Naive B cell (primary cell): Measurements from ENCODE around the gene GRB2. TPM values are rescaled to one million over a fixed set of nuclear protein-coding genes. Genes with fewer than 3 reads are reported as not detected.
"Not testable (repeated sequence)": the region's sequence is repeated elsewhere in the genome, so short reads cannot be mapped to it uniquely, and the experiment has no call there.

Experiments used
- ATAC-seq, 2 donors: fragments of 150-1000 bp; cut with Tn5 transposase; 2 replicates each; pipeline ENCODE4 v1.10.0; 2021; ENCODE audit warnings: low read depth in 2 of 2, mild to moderate bottlenecking in 2 of 2, moderate library complexity in 2 of 2
- DNase-seq: peaks from one replicate; pipeline ENCODE4 v3.0.0; 2022
- H3K27ac Mint-ChIP-seq, 6 donors: one replicate each; pipeline ENCODE4 v1.8.0; 2020 to 2022; ENCODE audit warnings: mild to moderate bottlenecking in 6 of 6, mixed read lengths in 6 of 6, moderate library complexity in 5 of 6, inconsistent platforms in 2 of 6
- H3K27me3 Mint-ChIP-seq, 3 donors: one replicate each; pipeline ENCODE4 v1.8.0; 2021 to 2022; ENCODE audit warnings: mixed read lengths in 3 of 3, mild to moderate bottlenecking in 1 of 3
- H3K36me3 Mint-ChIP-seq, 2 donors: one replicate each; pipeline ENCODE4 v1.8.0; 2020 to 2022; ENCODE audit warnings: mixed read lengths in 2 of 2, inconsistent platforms in 1 of 2, mild to moderate bottlenecking in 1 of 2
- H3K4me1 Mint-ChIP-seq, 3 donors: one replicate each; pipeline ENCODE4 v1.8.0; 2020 to 2022; ENCODE audit warnings: mixed read lengths in 3 of 3, inconsistent platforms in 1 of 3, mild to moderate bottlenecking in 1 of 3, moderate library complexity in 1 of 3
- H3K4me3 Mint-ChIP-seq, 8 donors: one replicate each; pipeline ENCODE4 v1.8.0; 2020 to 2022; ENCODE audit warnings: mild to moderate bottlenecking in 8 of 8, mixed read lengths in 8 of 8, moderate library complexity in 8 of 8, inconsistent platforms in 2 of 8
- H3K9me3 Mint-ChIP-seq, 7 donors: one replicate each; pipeline ENCODE4 v1.8.0; 2020 to 2022; ENCODE audit warnings: mixed read lengths in 7 of 7, mild to moderate bottlenecking in 5 of 7, inconsistent platforms in 2 of 7, moderate library complexity in 1 of 7
- polyA plus RNA-seq, 6 donors: library from polyadenylated mRNA; unstranded; fragments of 300-500 nt; fragmentation: Illumina TruSeq; gene quantifications; one replicate each; pipeline ENCODE4 v1.2.3, GENCODE V29; 2021; ENCODE audit warnings: low read depth in 6 of 6

Gene GRB2
- polyA plus RNA-seq, 6 donors from 2014 or later = 281 to 361 (median 305) TPM

DNA sequence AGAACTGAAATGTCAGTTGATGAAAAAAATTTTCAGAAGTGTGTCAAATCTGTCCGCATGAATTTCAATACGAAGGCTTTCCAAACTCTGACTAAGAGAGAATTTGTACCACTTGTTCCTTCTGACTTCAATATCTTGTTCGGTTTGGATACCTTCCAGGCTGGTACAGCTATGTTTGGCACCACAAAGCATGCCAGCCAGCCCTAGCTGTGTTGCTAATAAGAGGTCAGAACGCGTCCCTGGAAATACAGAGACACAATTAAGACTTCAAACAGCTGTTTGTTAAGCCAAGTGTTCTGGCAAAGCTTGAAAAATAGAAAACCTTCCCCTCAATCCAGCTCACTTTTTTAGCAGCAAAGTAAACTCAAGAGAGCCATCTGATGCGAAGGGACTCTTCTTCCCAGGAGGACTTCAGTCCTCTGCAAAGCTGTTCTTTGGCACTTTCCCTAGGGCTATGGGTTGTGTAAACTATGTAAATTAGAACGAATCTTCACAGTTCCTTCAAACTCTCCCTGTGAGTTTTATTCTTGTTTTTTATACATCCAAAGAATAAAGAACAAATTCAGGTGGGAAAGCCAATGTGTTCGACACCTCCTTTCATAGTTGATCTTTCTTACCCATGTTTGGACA, 35.1 kb downstream of the GRB2 start:
- H3K27ac Mint-ChIP-seq = peak overlapping the region in 4 of 6 donors; percentile 19 to 90 (median 64)
- ATAC-seq (no peak), DNase-seq (no peak)
- H3K4me1 Mint-ChIP-seq = peaks cover 51 to 92% (median 76%) of the 10 kb centered on the region in 3 donors
- peaks cover 0 to 2% (median 0%) of the 10 kb centered on the region in 7 donors for H3K9me3 Mint-ChIP-seq
- H3K36me3 Mint-ChIP-seq = peaks cover 0 to 9% of the 10 kb centered on the region in 2 donors
- no peaks in the 10 kb centered on the region for H3K27me3 Mint-ChIP-seq
- no peak overlapping the region for H3K4me3 Mint-ChIP-seq

GRCh38 chr17:75367838-75368789, 37.4 kb downstream of the GRB2 start:
- not testable (repeated sequence) for H3K9me3 Mint-ChIP-seq, DNase-seq, ATAC-seq, H3K36me3 Mint-ChIP-seq, H3K27me3 Mint-ChIP-seq
- H3K4me3 Mint-ChIP-seq = peak overlapping the region in 4 of 8 donors; percentile 10 to 78 (median 42)
- H3K27ac Mint-ChIP-seq = peak overlapping the region; percentile 29 to 91 (median 88)
- H3K4me1 Mint-ChIP-seq = peaks cover 64 to 98% (median 81%) of the 10 kb centered on the region in 3 donors

DNA sequence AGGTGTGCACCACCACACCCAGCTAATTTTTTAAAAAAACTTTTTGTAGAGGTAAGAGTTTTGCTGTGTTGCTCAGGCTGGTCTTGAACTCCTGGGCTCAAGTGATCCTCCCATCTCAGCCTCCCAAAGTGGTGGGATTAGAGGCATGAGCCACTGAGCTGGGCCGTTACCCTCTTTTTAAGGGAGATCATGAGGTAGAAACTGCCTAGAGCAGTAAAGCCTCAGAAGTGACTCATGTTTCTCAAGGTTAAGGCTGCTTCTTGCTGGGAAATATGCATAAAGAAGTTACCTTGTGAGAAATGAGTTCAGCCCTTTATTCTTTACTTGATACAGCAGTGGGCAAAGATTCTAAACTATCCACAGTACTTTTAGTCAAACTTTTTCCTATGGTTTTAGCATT, 38.2 kb downstream of the GRB2 start:
- Mint-ChIP-seq H3K4me3 (peak overlapping the region in 2 of 8 donors; percentile 24 to 53), H3K4me1 (peaks cover 67 to 98% (median 82%) of the 10 kb centered on the region in 3 donors), H3K9me3 (peaks cover 0 to 2% (median 0%) of the 10 kb centered on the region in 7 donors), H3K27me3 (no peaks in the 10 kb centered on the region), H3K27ac (peak overlapping the region in 4 of 6 donors; percentile 42 to 91 (median 67)), H3K36me3 (peaks cover 0 to 5% of the 10 kb centered on the region in 2 donors)
- no peak for DNase-seq
- ATAC-seq = no peak

GRCh38 chr17:75366432-75366831, 39.0 kb downstream of the GRB2 start:
- ATAC-seq (no peak), DNase-seq (no peak)
- H3K9me3 Mint-ChIP-seq = peaks cover 0 to 2% (median 0%) of the 10 kb centered on the region in 7 donors
- H3K27me3 Mint-ChIP-seq = no peaks in the 10 kb centered on the region
- peak overlapping the region in 4 of 6 donors; percentile 21 to 91 (median 76) for H3K27ac Mint-ChIP-seq
- H3K4me1 Mint-ChIP-seq = peaks cover 66 to 98% (median 82%) of the 10 kb centered on the region in 3 donors
- H3K4me3 Mint-ChIP-seq = peak overlapping the region in 5 of 8 donors; percentile 2 to 53 (median 24)
- H3K36me3 Mint-ChIP-seq = peaks cover 0 to 4% of the 10 kb centered on the region in 2 donors

- peaks cover 67 to 98% (median 82%) of the 10 kb centered on the region in 3 donors for H3K4me1 Mint-ChIP-seq
- H3K36me3 Mint-ChIP-seq = no peaks in the 10 kb centered on the region
- H3K27me3 Mint-ChIP-seq = no peaks in the 10 kb centered on the region
- peak overlapping the region; percentile 50 to 94 (median 72) for H3K27ac Mint-ChIP-seq
- DNase-seq = no peak
- no peak for ATAC-seq
- no peaks in the 10 kb centered on the region for H3K9me3 Mint-ChIP-seq
- peak overlapping the region in 6 of 8 donors; percentile 11 to 76 (median 56) for H3K4me3 Mint-ChIP-seq
Observed at GRCh38 chr17:75365931-75366275, 39.6 kb downstream of the GRB2 start.

DNA sequence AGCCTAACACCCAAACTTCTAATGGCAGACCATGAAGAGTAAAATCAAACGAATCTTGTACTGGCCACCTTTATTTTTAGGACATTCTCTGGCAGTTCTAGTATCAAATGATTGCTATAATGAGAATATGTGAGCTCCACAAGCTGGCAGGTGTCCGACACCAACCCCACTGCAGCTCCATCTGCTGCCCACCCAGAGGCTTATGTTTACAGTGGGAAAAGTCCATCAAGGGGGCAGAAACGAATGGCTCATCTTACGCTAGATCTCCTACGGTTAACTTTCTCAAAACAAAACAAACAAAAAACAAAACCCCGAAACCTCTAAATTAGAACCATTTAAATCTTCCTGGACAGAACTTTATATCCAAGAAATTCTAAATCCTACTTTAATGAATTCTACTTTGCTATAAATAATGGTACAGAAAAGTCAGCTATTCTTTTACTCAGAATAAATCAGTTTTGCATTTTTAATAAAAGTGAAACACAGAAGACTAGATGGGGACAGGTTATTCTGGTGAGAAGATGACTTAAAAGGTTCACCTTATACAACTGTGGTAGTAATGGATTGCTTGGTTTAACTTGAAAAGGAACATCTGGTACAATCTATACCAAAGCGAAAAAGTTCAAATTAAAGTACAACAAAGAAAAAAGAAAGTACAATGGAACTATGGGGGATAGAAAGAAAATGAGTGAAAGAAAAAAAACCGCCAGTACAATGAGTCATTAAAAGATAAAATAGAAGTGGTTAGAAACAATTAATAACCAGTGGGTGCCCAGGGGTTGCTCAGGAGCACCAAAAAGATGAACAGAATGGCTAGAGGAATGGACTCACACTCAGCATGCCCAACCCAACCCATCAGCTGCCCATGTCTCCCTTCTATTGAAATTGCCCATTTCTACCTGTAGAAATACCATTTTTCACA, 40.2 kb downstream of the GRB2 start:
- DNase-seq = no peak
- Mint-ChIP-seq H3K27ac (peak overlapping the region; percentile 65 to 94 (median 72)), H3K4me1 (peaks cover 72 to 98% (median 88%) of the 10 kb centered on the region in 3 donors), H3K4me3 (peak overlapping the region in 7 of 8 donors; percentile 42 to 76 (median 57)), H3K27me3 (no peaks in the 10 kb centered on the region), H3K9me3 (no peaks in the 10 kb centered on the region), H3K36me3 (no peaks in the 10 kb centered on the region)
- ATAC-seq = no peak

DNA sequence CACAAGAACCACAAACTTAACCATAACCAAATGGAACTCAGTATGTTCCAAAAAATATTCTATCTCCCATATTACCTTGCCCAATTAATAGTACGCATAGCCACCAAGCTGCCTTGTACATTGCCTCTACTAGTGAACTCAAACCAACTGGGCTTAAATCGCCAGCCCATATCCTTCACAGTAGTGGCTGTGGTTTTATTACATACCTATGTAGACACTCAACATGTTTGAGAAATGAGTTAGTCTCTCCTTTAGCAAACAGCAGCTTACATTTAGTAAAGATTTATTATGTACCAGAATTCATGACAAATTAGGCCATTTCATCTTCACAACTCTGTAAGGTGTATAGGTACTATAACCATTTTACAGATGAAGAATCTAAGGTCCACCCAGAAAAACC, 41.4 kb downstream of the GRB2 start:
- ATAC-seq = peak in 1 of 2 donors; percentile 25
- no peak for DNase-seq

GRCh38 chr17:75361996-75362395, 43.5 kb downstream of the GRB2 start:
- peaks cover 70 to 93% (median 85%) of the 10 kb centered on the region in 3 donors for H3K4me1 Mint-ChIP-seq
- H3K36me3 Mint-ChIP-seq = peaks cover 0 to 3% of the 10 kb centered on the region in 2 donors
- H3K4me3 Mint-ChIP-seq = peak overlapping the region in 5 of 8 donors; percentile 41 to 86 (median 62)
- no peaks in the 10 kb centered on the region for H3K27me3 Mint-ChIP-seq
- no peaks in the 10 kb centered on the region for H3K9me3 Mint-ChIP-seq
- no peak for DNase-seq
- no peak for ATAC-seq
- H3K27ac Mint-ChIP-seq = peak overlapping the region in 5 of 6 donors; percentile 35 to 92 (median 89)

More for the DNA sequence above, 41.4 kb downstream of the GRB2 start:
- peak overlapping the region; percentile 8 to 91 (median 70) for H3K27ac Mint-ChIP-seq
- no peaks in the 10 kb centered on the region for H3K27me3 Mint-ChIP-seq
- H3K9me3 Mint-ChIP-seq = no peaks in the 10 kb centered on the region
- peak overlapping the region in 7 of 8 donors; percentile 13 to 71 (median 37) for H3K4me3 Mint-ChIP-seq
- H3K4me1 Mint-ChIP-seq = peaks cover 72 to 96% (median 96%) of the 10 kb centered on the region in 3 donors
- no peaks in the 10 kb centered on the region for H3K36me3 Mint-ChIP-seq

DNA sequence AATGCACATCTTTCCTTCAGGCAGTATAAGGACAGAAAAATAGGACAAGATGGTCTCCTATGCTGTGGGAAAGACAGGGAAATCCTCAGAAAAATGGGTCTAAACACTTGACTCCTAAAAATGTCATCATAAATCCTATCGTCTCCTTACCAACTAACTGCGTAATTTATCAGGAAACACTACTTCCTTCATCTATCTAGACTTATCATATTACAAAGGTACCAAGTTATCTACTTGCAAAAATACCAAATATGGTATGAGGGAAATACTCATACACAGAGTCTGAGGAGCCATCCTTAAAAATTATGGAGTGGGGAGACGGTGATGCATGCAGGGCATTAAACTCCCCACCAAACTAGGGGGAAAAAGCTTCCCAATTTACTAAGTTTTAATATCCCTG, 44.1 kb downstream of the GRB2 start:
- H3K27ac Mint-ChIP-seq = peak overlapping the region; percentile 66 to 98 (median 92)
- H3K9me3 Mint-ChIP-seq = no peaks in the 10 kb centered on the region
- DNase-seq (no peak), ATAC-seq (peak in 1 of 2 donors; percentile 37)
- peaks cover 77 to 93% (median 85%) of the 10 kb centered on the region in 3 donors for H3K4me1 Mint-ChIP-seq
- H3K36me3 Mint-ChIP-seq = peaks cover 0 to 9% of the 10 kb centered on the region in 2 donors
- peak overlapping the region in 7 of 8 donors; percentile 57 to 86 (median 73) for H3K4me3 Mint-ChIP-seq
- no peaks in the 10 kb centered on the region for H3K27me3 Mint-ChIP-seq

GRCh38 chr17:75356260-75356937, 49.1 kb downstream of the GRB2 start:
- Mint-ChIP-seq H3K9me3 (peaks cover 0 to 3% (median 0%) of the 10 kb centered on the region in 7 donors), H3K27me3 (no peaks in the 10 kb centered on the region), H3K27ac (peak overlapping the region in 5 of 6 donors; percentile 4 to 87 (median 79)), H3K36me3 (peaks cover 4 to 15% of the 10 kb centered on the region in 2 donors), H3K4me1 (peaks cover 51 to 91% (median 59%) of the 10 kb centered on the region in 3 donors), H3K4me3 (peak overlapping the region in 2 of 8 donors; percentile 3 to 25)
- ATAC-seq (no peak), DNase-seq (no peak)

DNA sequence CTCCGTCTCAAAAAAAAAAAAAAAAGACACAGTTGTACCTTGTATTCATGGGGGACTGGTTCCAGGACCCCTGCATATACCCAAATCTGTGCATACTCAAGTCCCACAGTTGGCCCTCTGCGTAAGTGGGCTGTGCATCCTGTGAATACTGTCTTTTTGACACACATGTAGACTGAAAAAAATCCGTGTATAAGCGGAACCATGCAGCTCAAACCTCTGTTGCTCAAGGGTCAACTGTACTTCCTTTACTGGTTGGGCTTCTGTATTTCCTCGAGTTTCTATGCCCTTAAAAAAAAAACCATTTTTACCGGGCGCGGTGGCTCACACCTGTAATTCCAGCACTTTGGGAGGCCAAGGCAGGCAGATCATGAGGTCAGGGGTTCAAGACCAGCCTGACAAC, 52.3 kb downstream of the GRB2 start:
- ATAC-seq (peak in 1 of 2 donors; percentile 46), DNase-seq (no peak)
- Mint-ChIP-seq H3K4me3 (peak overlapping the region in 4 of 8 donors; percentile 3 to 85 (median 34)), H3K27me3 (no peaks in the 10 kb centered on the region), H3K9me3 (peaks cover 0 to 3% (median 0%) of the 10 kb centered on the region in 7 donors), H3K36me3 (peaks cover 4 to 15% of the 10 kb centered on the region in 2 donors), H3K4me1 (peaks cover 53 to 97% (median 70%) of the 10 kb centered on the region in 3 donors), H3K27ac (peak overlapping the region in 2 of 6 donors; percentile 87 to 92)

DNA sequence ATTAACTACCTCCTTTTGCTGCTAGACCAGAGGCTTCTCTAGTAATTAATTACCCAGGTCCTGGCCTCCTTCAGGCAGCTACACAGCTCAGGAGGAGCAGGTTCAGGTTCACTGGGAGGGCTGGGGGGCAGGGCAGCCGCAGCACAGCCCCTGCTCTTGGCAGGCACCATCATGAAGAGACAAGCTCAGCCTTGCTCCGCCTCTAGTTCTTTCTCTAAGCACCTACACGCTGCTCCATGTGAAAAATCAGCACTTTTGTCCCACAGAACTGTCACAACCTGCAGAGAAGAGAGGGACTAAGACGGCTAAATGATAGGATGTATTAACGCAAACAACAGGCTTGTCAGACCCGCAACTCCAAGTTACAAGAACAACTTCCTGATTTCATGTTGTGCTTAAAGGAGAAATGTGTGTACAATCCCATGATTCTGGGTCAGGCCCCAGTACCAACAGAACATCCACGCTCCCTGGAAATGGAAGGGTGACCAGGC, 53.4 kb downstream of the GRB2 start:
- peaks cover 59 to 97% (median 71%) of the 10 kb centered on the region in 3 donors for H3K4me1 Mint-ChIP-seq
- no peaks in the 10 kb centered on the region for H3K27me3 Mint-ChIP-seq
- no peak for DNase-seq
- peak overlapping the region in 7 of 8 donors; percentile 42 to 85 (median 64) for H3K4me3 Mint-ChIP-seq
- peaks cover 0 to 3% (median 0%) of the 10 kb centered on the region in 7 donors for H3K9me3 Mint-ChIP-seq
- peaks cover 4 to 13% of the 10 kb centered on the region in 2 donors for H3K36me3 Mint-ChIP-seq
- ATAC-seq = peak; percentile 43 to 45
- H3K27ac Mint-ChIP-seq = peak overlapping the region in 5 of 6 donors; percentile 39 to 98 (median 92)
